Suprapubic skin (tissue), 3 donors: ENCODE data around the gene ITGAE.

Experiments
- POLR2AphosphoS5 ChIP-seq, 3 donors: sonication (generic); formaldehyde crosslinking; IDR thresholded peaks; one replicate each; pipeline ENCODE4 v1.6.1; 2017; ENCODE audit warnings: antibody characterized with exemption in 3 of 3
- TF ChIP-seq, protein P1 (sequence below), 2 donors: fragments of 200-600 bp in 1 of 2; fragments of 450-650 bp in 1 of 2; sonication (generic) in 1 of 2; IDR thresholded peaks; one replicate each; pipeline ENCODE4 v1.5.1; 2016 to 2019; ENCODE audit warnings: antibody characterized with exemption in 2 of 2, mild to moderate bottlenecking in 1 of 2, moderate library complexity in 1 of 2

DNA sequence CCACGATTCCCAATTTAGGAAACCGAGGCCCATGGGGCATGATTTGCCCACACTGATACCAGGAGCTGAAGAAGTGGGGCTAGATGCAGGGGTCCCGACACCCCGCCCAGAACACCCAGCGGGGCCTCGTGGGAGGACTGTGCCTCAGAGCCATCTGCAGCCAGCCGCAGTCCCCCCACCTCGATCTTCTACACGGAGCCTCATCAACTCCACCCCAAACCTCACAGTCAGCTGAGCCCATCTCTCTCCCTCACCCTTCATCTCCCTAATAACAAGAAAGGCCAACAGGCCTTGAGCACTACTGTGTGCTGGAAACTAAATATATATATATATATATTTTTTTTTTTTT, 4.2 kb downstream of the ITGAE start:
- TF ChIP-seq, protein P1, sequence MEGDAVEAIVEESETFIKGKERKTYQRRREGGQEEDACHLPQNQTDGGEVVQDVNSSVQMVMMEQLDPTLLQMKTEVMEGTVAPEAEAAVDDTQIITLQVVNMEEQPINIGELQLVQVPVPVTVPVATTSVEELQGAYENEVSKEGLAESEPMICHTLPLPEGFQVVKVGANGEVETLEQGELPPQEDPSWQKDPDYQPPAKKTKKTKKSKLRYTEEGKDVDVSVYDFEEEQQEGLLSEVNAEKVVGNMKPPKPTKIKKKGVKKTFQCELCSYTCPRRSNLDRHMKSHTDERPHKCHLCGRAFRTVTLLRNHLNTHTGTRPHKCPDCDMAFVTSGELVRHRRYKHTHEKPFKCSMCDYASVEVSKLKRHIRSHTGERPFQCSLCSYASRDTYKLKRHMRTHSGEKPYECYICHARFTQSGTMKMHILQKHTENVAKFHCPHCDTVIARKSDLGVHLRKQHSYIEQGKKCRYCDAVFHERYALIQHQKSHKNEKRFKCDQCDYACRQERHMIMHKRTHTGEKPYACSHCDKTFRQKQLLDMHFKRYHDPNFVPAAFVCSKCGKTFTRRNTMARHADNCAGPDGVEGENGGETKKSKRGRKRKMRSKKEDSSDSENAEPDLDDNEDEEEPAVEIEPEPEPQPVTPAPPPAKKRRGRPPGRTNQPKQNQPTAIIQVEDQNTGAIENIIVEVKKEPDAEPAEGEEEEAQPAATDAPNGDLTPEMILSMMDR (IDR thresholded peaks at IDR 0.05) = no peak
- no peak for TF ChIP-seq POLR2AphosphoS5 (IDR thresholded peaks at IDR 0.05)
